Activated gamma-delta T cell (primary cell): Measurements from ENCODE around the gene CFAP61.

ENCODE experiments used
- DNase-seq: peaks from one replicate; lab custom pipeline; 2025; lab: John Stamatoyannopoulos, UW

Gene CFAP61

GRCh38 chr20:20395903-20396568 lies 343.7 kb downstream of the CFAP61 start:
- no peak for DNase-seq

DNA sequence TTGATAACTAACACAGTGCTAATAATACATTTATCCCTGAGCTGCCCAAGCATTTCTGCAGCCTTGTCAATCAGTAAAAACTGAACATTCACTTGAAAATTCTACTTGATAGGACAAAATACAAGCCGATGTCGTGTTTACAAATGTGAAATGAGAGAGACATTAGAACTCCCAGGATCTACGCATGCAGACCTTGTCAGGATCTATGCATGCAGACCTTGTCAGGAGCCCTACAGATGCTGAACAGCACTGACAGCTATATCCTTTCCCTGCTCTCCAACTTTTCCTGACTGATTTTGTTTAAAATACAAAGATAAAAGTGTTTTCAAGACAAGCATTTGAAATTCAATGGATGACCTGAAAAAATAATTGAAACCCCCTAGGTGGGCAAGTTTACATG lies 344.5 kb downstream of the CFAP61 start:
- no peak for DNase-seq

DNA sequence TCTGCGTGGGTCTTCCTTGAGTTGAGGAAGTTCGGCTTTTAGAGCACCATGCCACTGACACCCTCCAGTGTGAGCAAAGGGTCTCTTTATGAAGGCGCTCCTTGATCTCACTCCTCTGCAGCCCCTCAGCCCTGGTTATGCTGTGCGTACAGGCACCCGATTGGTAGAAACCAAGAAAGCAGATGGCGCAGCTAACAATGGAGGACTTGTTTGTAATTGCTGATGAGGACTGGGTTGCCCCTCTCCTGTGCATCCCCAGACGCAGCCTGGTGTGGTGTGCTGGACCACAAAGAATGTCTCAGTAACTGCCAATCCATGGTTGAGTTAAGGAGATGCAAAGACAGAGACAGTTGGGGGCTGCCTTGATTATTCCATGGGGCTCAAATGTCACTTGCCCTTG lies 345.8 kb downstream of the CFAP61 start:
- DNase-seq = no peak

DNA sequence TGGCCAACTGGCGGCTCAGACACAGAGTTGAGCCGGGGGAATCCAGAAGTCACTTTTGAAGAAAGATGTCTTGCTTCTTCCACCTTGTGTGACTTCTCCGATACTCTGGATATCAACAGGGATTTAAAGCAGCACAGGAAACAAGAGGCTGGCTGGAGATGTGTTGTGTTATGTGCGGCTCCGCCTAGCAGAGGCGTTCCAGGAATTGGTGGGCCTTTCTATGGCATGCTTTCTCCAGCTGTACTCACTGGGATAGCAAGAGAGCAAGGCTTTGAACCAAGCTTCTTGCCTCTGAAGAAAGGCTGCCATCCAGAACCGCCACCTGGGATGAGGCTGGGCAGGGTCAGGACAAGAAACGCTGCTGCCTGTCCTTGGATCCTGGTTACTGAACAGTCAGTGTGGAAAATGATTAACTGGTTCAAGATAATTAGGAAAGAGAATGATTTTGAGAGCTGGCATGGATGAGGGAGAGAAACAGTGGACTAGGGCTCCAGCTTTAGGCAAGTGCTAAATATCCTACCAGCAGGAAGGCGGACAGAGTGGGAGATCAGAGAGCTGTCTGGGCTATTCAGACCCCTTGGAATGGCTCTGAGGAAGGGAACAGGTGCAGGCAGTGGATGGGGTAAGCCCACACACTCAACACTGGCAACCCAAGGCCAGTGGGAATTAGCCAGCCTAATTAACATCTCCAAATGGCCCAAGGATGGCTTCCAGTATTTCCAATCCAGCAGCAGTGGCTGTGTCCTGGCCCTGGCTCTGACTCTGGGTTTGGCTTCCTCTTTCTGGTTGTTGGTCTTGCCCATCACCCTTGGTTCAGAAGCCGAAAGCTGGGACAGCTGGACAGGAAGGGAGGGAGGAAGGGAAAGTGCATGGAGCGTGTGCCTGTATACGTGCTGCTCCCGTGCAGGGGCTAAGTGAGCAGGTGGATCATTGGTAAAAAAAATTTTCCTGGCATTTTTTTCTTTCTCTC lies 347.5 kb downstream of the CFAP61 start:
- no peak for DNase-seq

GRCh38 chr20:20401991-20402390 lies 349.7 kb downstream of the CFAP61 start:
- no peak for DNase-seq

GRCh38 chr20:20404633-20405032 lies 352.3 kb downstream of the CFAP61 start:
- DNase-seq = no peak

- no peak for DNase-seq
Observed at GRCh38 chr20:20405623-20406022, 353.3 kb downstream of the CFAP61 start.

- no peak for DNase-seq
Observed at GRCh38 chr20:20406306-20406705, 354.0 kb downstream of the CFAP61 start.

DNA sequence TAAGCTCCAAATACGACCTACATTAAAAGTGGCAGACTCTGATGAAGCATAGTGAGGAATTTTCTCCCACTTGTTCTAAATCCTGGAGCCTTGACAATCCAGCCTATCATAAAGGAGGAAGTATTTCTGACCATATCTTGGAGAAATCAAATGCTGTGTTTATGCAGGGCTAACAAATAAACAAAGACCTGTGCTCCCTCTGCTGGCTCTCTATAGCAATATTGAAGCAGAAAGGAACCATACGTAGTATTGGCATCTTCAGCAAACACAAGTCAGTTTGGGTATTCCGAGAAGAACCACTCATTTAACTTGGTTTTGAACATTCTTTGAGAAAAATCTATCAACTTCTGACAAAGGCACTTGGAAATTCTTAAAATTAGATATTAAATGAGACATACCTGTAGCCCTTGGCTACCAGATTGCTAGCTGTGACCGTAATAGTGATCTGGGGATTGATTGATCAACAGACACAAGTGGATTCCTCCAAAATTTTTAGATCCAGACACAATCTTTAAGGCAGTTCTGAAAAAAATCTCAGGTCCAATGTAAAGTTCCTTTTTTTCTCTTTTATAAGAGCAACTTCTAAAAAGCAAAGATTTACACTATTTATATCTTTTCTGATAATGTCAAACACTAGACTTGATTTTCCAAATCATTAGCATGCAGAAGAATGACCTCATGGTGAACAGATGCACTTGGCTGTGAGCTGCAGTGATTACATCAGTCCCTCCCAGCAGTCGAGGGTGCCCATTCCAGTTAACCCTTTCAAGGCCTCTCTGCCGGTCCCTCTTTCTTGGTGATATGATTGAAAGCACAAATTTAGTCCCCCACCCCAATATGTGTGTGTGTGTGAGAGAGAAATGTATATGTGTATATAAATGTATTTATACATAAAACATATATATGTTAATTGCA lies 355.8 kb downstream of the CFAP61 start:
- DNase-seq = no peak

- DNase-seq = no peak
Observed at GRCh38 chr20:20409331-20409730, 357.0 kb downstream of the CFAP61 start.
